Spleen (tissue), 11 donors: ENCODE data around the gene BNC2. TPM values are rescaled to one million over a fixed set of nuclear protein-coding genes. Genes with fewer than 3 reads are reported as not detected.

Experiments used
- DNase-seq: peaks from one replicate; pipeline ENCODE4 v3.0.0-alpha.2; 2020
- H3K27ac ChIP-seq, 8 donors: fragments of 200-600 bp; sonication (generic) in 7 of 8; 1 replicate in 4 of 8; 2 replicates in 4 of 8; pipeline versions ENCODE4 v1.5.0 to v1.8.0; 2016 to 2021; ENCODE audit warnings: inconsistent platforms in 4 of 8, mild to moderate bottlenecking in 4 of 8, moderate library complexity in 1 of 8
- H3K27me3 ChIP-seq, 7 donors: fragments of 200-600 bp; sonication (generic) in 6 of 7; replicated peaks in 1 of 7; 1 replicate in 4 of 7; 2 replicates in 3 of 7; pipeline versions ENCODE4 v1.5.0 to v1.8.0; 2016 to 2021; ENCODE audit warnings: inconsistent platforms in 3 of 7, mild to moderate bottlenecking in 1 of 7
- H3K36me3 ChIP-seq, 6 donors: fragments of 200-600 bp; sonication (generic) in 5 of 6; 1 replicate in 4 of 6; 2 replicates in 2 of 6; pipeline versions ENCODE4 v1.5.0 to v1.8.0; 2016 to 2021; ENCODE audit warnings: inconsistent platforms in 2 of 6
- H3K4me1 ChIP-seq, 6 donors: fragments of 200-600 bp; sonication (generic) in 5 of 6; 1 replicate in 3 of 6; 2 replicates in 3 of 6; pipeline versions ENCODE4 v1.5.0 to v1.8.0; 2016 to 2021; ENCODE audit warnings: inconsistent platforms in 3 of 6
- H3K4me3 ChIP-seq, 8 donors: fragments of 200-600 bp; sonication (generic) in 7 of 8; 1 replicate in 4 of 8; 2 replicates in 4 of 8; pipeline versions ENCODE4 v1.5.0 to v1.8.0; 2016 to 2021; ENCODE audit warnings: inconsistent platforms in 4 of 8, mild to moderate bottlenecking in 4 of 8, moderate library complexity in 2 of 8
- H3K9me3 ChIP-seq, 8 donors: fragments of 200-600 bp; sonication (generic) in 7 of 8; 1 replicate in 4 of 8; 2 replicates in 4 of 8; pipeline versions ENCODE4 v1.5.0 to v1.8.0; 2016 to 2021; ENCODE audit warnings: inconsistent platforms in 4 of 8
- CTCF ChIP-seq, 11 experiments: fragments of 200-600 bp in 7 of 11; fragments of 450-650 bp in 4 of 11; sonication (generic) in 4 of 11; IDR thresholded peaks in 8 of 11; conservative IDR thresholded peaks in 3 of 11; 1 replicate in 7 of 11; 2 replicates in 4 of 11; pipeline versions ENCODE4 v1.4.0 to v1.8.0; 2016 to 2021; ENCODE audit warnings: antibody characterized with exemption in 11 of 11, inconsistent platforms in 4 of 11, mild to moderate bottlenecking in 1 of 11
- POLR2A ChIP-seq, 3 donors: fragments of 450-650 bp; IDR thresholded peaks; one replicate each; pipeline ENCODE4 v1.5.1; 2017; ENCODE audit warnings: antibody characterized with exemption in 3 of 3, mild to moderate bottlenecking in 1 of 3
- POLR2AphosphoS5 ChIP-seq, 3 donors: sonication (generic); formaldehyde crosslinking; IDR thresholded peaks; one replicate each; pipeline ENCODE4 v1.5.1; 2017; ENCODE audit warnings: antibody characterized with exemption in 3 of 3
- WGBS, 5 donors: extraction: QIAGEN DNeasy Blood & Tissue Kit in 3 of 5; methylation state at CpG; one replicate each; pipeline versions ENCODE4 v1.1.5 to v1.1.7; 2013 to 2018; 5-methylcytosine and 5-hydroxymethylcytosine counted together
- intact Hi-C: fragments of 100-400 bp; cut with DNase I; formaldehyde crosslinking; loops from one replicate; pipeline ENCODE4 v1.15.0; 2023; ENCODE audit warnings: low total_unique reads
- polyA plus RNA-seq, 3 donors: library from polyadenylated mRNA; stranded (reverse); fragments of 200-250 nt; gene quantifications; one replicate each; pipeline ENCODE4 v1.2.1, GENCODE V29; 2013
- total RNA-seq, 7 donors: library from RNA; depleted of rRNA in 3 of 7; stranded (reverse); fragments of >200 nt in 3 of 7; fragmentation: NEBNext Ultra II Directional in 4 of 7; extraction: Animal tissue kit (Norgen Biotek cat#: 25700) in 4 of 7; gene quantifications; one replicate each; pipeline versions ENCODE4 v1.1.0 to v1.2.1, GENCODE V29; 2016 to 2021
- donor health status: healthy with polysubstance abuse.
- donor health status: DM: no; HTN: no; CAD: no; lungs with moderate emphysema.
- donor health status: DM: no; HTN: no; CAD: no.
- donor health status: Bipolar disorder and iron deficiency.
- donor health status: healthy.
- donor health status: DM: no; HTN: no; CAD: no.
- donor health status: DM: yes; HTN: yes; CAD: no.

BNC2 gene
- total and polyA plus RNA-seq, 10 donors: 0.07 to 4.3 (median 1.3) TPM

GRCh38 chr9:16553869-16554540, 316.5 kb downstream of the BNC2 start:
- Histone ChIP-seq H3K9me3 (no peaks in the 10 kb centered on the region), H3K27ac (no peak overlapping the region), H3K36me3 (no peaks in the 10 kb centered on the region), H3K4me3 (no peak overlapping the region), H3K27me3 (no peaks in the 10 kb centered on the region), H3K4me1 (no peaks in the 10 kb centered on the region)
- TF ChIP-seq POLR2A (IDR thresholded peaks at IDR 0.05): no peak
- TF ChIP-seq POLR2AphosphoS5 (IDR thresholded peaks at IDR 0.05): no peak
- TF ChIP-seq CTCF (IDR thresholded peaks at IDR 0.05 in 8 of 11, conservative IDR thresholded peaks at IDR 0.05 in 3 of 11): no peak
- DNase-seq: no peak
- intact Hi-C loops: no loop called here
- WGBS, 5 donors: 76 to 80% (median 78%) methylated on average over 7 of the region's 7 CpGs

GRCh38 chr9:16552252-16552651, 318.2 kb downstream of the BNC2 start:
- no peak for TF ChIP-seq POLR2A (IDR thresholded peaks at IDR 0.05)
- no peak for TF ChIP-seq POLR2AphosphoS5 (IDR thresholded peaks at IDR 0.05)
- Histone ChIP-seq H3K9me3 (no peaks in the 10 kb centered on the region), H3K4me1 (no peaks in the 10 kb centered on the region), H3K27ac (no peak overlapping the region), H3K27me3 (no peaks in the 10 kb centered on the region), H3K4me3 (no peak overlapping the region), H3K36me3 (no peaks in the 10 kb centered on the region)
- no peak for DNase-seq
- intact Hi-C loops: no loop called here
- WGBS, 5 donors: 77 to 86% (median 83%) methylated on average over 14 to 15 of the region's 15 CpGs

- no peak for TF ChIP-seq POLR2A (IDR thresholded peaks at IDR 0.05)
- no peak for TF ChIP-seq CTCF (IDR thresholded peaks at IDR 0.05 in 8 of 11, conservative IDR thresholded peaks at IDR 0.05 in 3 of 11)
- TF ChIP-seq POLR2AphosphoS5 (IDR thresholded peaks at IDR 0.05): no peak
- no peaks in the 10 kb centered on the region for H3K9me3 ChIP-seq
- H3K27me3 ChIP-seq: no peaks in the 10 kb centered on the region
- no peak overlapping the region for H3K27ac ChIP-seq
- DNase-seq: no peak
- 68 to 97% (median 90%) methylated on average over 1 of the region's 1 CpG for WGBS, 5 donors
- intact Hi-C loops: no loop called here
- no peak overlapping the region for H3K4me3 ChIP-seq
- H3K36me3 ChIP-seq: no peaks in the 10 kb centered on the region
- no peaks in the 10 kb centered on the region for H3K4me1 ChIP-seq
These were observed 318.8 kb downstream of the BNC2 start for GRCh38 chr9:16551692-16552091.

GRCh38 chr9:16545639-16546038, 324.8 kb downstream of the BNC2 start:
- no peaks in the 10 kb centered on the region for H3K9me3 ChIP-seq
- H3K4me1 ChIP-seq: no peaks in the 10 kb centered on the region
- no peak overlapping the region for H3K27ac ChIP-seq
- intact Hi-C loops: no loop called here
- H3K4me3 ChIP-seq: no peak overlapping the region
- no peaks in the 10 kb centered on the region for H3K36me3 ChIP-seq
- no peak for DNase-seq
- TF ChIP-seq POLR2A (IDR thresholded peaks at IDR 0.05) (no peak), CTCF (IDR thresholded peaks at IDR 0.05 in 8 of 11, conservative IDR thresholded peaks at IDR 0.05 in 3 of 11) (no peak), POLR2AphosphoS5 (IDR thresholded peaks at IDR 0.05) (no peak)
- 84 to 96% (median 88%) methylated on average over 3 of the region's 3 CpGs for WGBS, 5 donors
- no peaks in the 10 kb centered on the region for H3K27me3 ChIP-seq
